ENCODE data around the gene PTGES2. TPM values are rescaled to one million over a fixed set of nuclear protein-coding genes. Genes with fewer than 3 reads are reported as not detected.

Gene PTGES2
- total RNA-seq, 1 experiment from 2014 or later: 37.9 TPM

GRCh38 chr9:128101690-128102089, 25.8 kb downstream of the PTGES2 start:
- no peaks in the 10 kb centered on the region for H3K9me3 ChIP-seq (replicated peaks)
- no peak overlapping the region for H3K27ac ChIP-seq
- no peak for DNase-seq (ENCODE audit: low read depth in 1 of 2, low spot score in 2 of 2)
- H3K36me3 ChIP-seq: peaks cover 71% of the 10 kb centered on the region
- H3K4me1 ChIP-seq (replicated peaks): peaks cover 29% of the 10 kb centered on the region
- no peaks in the 10 kb centered on the region for H3K27me3 ChIP-seq (replicated peaks)
- H3K4me3 ChIP-seq: no peak overlapping the region

DNA sequence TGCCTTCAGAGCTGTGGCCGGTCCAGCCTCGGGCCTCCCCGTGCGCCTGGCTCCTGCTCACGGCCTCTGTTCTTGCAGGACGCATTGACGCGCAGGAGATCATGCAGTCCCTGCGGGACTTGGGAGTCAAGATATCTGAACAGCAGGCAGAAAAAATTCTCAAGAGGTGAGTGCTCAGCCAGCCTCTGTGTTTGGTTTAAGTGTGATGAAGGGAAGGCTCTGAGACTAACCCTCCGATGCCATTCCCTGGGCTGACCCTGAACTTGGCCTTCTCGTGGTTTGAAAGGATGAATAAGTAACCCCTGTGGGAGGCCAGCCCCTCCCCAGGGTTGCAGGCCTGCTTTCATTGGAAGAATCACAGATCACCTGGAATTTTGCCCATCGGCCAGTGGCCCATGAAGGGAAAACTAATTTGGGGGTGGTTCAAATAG, 26.3 kb downstream of the PTGES2 start:
- no peak overlapping the region for H3K4me3 ChIP-seq
- H3K27ac ChIP-seq: no peak overlapping the region
- no peak for DNase-seq (ENCODE audit: low read depth in 1 of 2, low spot score in 2 of 2)
- H3K27me3 ChIP-seq (replicated peaks): no peaks in the 10 kb centered on the region
- H3K9me3 ChIP-seq (replicated peaks): no peaks in the 10 kb centered on the region
- peaks cover 29% of the 10 kb centered on the region for H3K4me1 ChIP-seq (replicated peaks)
- H3K36me3 ChIP-seq: peaks cover 66% of the 10 kb centered on the region

DNA sequence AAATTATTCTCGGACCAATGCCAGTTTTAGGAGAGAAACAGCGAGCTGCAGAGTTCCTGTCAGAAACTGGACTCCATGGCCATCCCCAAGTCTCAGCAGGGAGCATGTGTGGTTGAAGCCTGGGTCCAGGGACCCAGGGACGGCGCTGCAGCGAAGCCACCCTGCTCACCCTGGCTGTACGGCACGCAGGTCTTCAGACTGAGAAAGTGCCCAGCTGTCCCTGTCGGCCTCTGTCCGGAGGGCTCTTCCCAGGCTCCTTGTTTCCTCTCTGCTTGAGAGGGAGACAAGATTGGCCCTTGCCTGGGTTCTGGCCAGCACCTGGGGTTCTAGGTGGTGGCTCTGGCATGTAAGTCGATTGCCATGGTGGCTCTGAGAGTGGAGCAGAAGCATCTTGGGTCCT, 26.9 kb downstream of the PTGES2 start:
- no peaks in the 10 kb centered on the region for H3K9me3 ChIP-seq (replicated peaks)
- H3K4me3 ChIP-seq: no peak overlapping the region
- H3K27me3 ChIP-seq (replicated peaks): no peaks in the 10 kb centered on the region
- no peak overlapping the region for H3K27ac ChIP-seq
- no peak for DNase-seq (ENCODE audit: low read depth in 1 of 2, low spot score in 2 of 2)
- H3K4me1 ChIP-seq (replicated peaks): peaks cover 29% of the 10 kb centered on the region
- H3K36me3 ChIP-seq: peaks cover 60% of the 10 kb centered on the region

DNA sequence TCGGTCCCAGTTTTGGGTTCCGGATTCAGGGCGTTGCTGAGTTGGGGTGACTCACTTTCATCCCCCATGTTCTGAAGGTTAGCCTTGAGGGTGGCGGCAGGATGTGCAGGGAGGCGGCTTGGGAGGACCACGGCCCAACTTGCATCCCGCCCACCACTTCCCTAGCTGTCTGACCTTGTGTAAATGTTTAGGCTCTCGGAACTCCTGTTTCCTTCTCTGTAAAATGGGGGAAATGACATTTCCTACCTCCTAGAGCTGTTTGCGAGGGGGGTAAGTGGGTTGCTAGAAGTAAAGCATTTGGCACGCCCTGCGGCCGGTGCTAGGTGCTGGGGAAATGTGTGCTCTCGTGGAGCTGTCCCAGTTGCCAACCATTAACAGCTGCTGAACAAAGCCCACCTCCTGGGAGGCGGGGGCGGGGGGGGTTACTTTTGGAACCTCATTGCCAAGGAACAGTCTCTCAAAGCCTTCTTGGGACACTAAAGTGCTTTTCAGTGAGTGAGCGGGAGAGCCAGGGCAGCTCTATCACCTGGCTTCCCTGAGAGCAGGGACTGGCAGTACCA, 27.5 kb downstream of the PTGES2 start:
- DNase-seq (ENCODE audit: low read depth in 1 of 2, low spot score in 2 of 2): no peak
- Histone ChIP-seq H3K9me3 (replicated peaks) (no peaks in the 10 kb centered on the region), H3K36me3 (peaks cover 57% of the 10 kb centered on the region), H3K4me3 (no peak overlapping the region), H3K27me3 (replicated peaks) (no peaks in the 10 kb centered on the region), H3K4me1 (replicated peaks) (peaks cover 29% of the 10 kb centered on the region), H3K27ac (peak overlapping the region; percentile 98; the same call in 1 of the 2 replicates)

DNA sequence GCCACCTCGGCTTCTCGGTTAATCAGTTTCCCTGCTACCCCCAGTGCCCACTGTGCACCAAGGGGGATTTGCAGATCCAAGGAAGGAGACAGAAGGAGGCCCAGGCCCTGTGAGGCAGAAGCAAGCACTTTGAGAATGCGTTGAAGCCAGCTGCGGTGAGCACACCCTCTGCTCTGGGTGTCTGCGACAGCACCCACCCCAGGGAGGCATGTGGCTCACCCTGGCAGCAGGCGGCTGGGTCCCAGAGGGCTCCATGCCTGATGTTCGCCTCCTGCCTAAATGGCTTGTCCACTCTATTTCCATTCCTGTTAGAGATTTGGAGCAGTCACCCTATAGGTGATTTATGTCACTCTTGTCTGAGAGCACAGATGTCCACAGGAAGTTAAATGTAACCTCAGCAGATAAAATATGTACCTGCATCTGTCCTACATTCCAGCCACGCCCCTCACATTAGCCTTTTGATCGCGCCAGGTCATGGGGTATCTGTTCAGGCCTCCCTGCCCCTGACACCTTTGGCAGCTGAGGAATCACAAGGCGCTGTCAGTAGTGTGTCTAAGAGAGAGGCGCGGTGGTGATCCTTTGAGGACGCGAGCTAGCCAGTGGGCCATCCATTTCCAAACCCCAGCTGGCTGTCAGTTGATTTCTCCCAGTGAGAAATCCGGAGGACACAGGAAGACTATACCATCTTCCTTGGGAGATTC, 28.1 kb downstream of the PTGES2 start:
- Histone ChIP-seq H3K9me3 (replicated peaks) (no peaks in the 10 kb centered on the region), H3K4me3 (peak overlapping the region; percentile 41), H3K27me3 (replicated peaks) (no peaks in the 10 kb centered on the region), H3K4me1 (replicated peaks) (peaks cover 35% of the 10 kb centered on the region), H3K36me3 (peaks cover 60% of the 10 kb centered on the region), H3K27ac (peak overlapping the region; percentile 98)
- DNase-seq (ENCODE audit: low read depth in 1 of 2, low spot score in 2 of 2): no peak

- H3K4me3 ChIP-seq: peak overlapping the region; percentile 41
- H3K27ac ChIP-seq: peak overlapping the region; percentile 98
- peaks cover 52% of the 10 kb centered on the region for H3K36me3 ChIP-seq
- peaks cover 41% of the 10 kb centered on the region for H3K4me1 ChIP-seq (replicated peaks)
- H3K9me3 ChIP-seq (replicated peaks): no peaks in the 10 kb centered on the region
- peak; percentile 89 to 90 for DNase-seq (ENCODE audit: low read depth in 1 of 2, low spot score in 2 of 2)
- H3K27me3 ChIP-seq (replicated peaks): no peaks in the 10 kb centered on the region
These were observed 29.0 kb downstream of the PTGES2 start for GRCh38 chr9:128098297-128099230.

DNA sequence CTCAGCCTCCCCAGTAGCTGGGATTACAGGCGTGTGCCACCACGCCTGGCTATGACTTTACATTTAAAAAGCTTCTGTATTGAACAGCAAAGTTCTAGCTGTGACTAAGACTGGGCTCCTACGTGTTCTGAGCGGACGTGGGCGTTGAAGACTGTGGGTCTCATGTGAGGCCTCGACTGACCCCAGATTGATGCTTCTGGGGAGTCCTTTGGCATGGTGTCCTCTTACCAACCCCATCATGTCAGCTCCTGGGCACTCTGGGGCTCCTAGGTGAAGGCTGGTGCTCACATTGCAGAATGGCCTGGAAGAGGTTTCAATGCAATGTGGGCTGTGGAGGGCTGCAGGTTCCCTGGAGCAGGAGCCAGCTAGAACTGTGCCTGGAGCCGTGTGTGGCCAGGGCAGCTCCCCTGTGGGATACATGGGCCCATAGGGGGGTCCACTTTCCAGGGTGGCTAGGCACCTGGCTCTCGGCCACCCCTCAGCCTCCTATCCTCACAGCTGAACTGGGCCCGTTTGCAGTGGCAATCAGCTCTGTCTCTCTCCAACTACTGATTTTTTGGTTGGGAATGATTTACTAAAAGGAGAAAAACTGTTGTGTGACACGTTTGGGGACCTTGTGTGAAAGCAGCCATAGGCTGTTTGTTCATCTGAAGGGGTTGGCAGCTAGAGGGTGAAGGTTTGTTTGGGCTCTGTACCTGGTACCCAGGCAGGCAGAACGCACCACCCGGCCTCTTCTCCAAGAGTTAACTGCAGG, 29.8 kb downstream of the PTGES2 start:
- no peak for DNase-seq (ENCODE audit: low read depth in 1 of 2, low spot score in 2 of 2)
- Histone ChIP-seq H3K36me3 (peaks cover 44% of the 10 kb centered on the region), H3K27me3 (replicated peaks) (no peaks in the 10 kb centered on the region), H3K4me1 (replicated peaks) (peaks cover 49% of the 10 kb centered on the region), H3K9me3 (replicated peaks) (no peaks in the 10 kb centered on the region), H3K27ac (peak overlapping the region; percentile 98), H3K4me3 (peak overlapping the region; percentile 41)

GRCh38 chr9:128096616-128097536, 30.7 kb downstream of the PTGES2 start:
- peaks cover 35% of the 10 kb centered on the region for H3K36me3 ChIP-seq
- H3K9me3 ChIP-seq (replicated peaks): no peaks in the 10 kb centered on the region
- H3K4me1 ChIP-seq (replicated peaks): peaks cover 52% of the 10 kb centered on the region
- H3K4me3 ChIP-seq: no peak overlapping the region
- no peak overlapping the region for H3K27ac ChIP-seq
- DNase-seq (ENCODE audit: low read depth in 1 of 2, low spot score in 2 of 2): no peak
- H3K27me3 ChIP-seq (replicated peaks): no peaks in the 10 kb centered on the region

DNA sequence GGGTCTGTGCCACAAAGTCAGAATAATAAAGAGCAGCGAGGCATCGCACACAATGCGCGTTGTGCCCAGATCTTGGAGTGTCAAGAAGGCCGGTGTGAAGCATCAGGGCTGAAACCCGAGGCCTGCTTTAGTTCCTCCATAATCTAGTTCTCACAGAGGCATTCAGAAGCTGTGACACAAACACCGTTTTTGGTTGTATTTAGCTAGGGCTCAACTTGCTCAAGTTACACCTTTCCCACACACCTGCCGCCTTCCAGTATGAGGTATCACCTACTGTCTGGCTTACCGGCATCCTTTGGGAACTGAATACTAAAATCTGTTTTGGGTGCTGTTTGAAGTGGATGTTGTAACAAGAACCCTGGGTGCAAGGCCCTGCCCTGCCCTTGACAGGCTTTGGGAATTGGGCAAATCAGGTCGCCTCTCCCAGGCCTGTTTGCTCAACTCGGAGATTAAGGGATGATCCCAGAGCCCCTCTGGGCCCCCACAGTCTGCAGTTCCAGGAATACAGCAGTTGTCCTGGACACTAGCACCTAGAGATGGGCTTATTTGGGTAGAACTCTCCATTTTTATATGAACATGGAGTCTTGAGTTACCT, 32.5 kb downstream of the PTGES2 start:
- Histone ChIP-seq H3K27ac (peak overlapping the region; percentile 84), H3K4me3 (no peak overlapping the region), H3K4me1 (replicated peaks) (peaks cover 50% of the 10 kb centered on the region), H3K36me3 (peaks cover 18% of the 10 kb centered on the region), H3K27me3 (replicated peaks) (no peaks in the 10 kb centered on the region), H3K9me3 (replicated peaks) (no peaks in the 10 kb centered on the region)
- no peak for DNase-seq (ENCODE audit: low read depth in 1 of 2, low spot score in 2 of 2)

- H3K9me3 ChIP-seq (replicated peaks): no peaks in the 10 kb centered on the region
- H3K27ac ChIP-seq: peak overlapping the region; percentile 84
- no peak overlapping the region for H3K4me3 ChIP-seq
- peaks cover 11% of the 10 kb centered on the region for H3K36me3 ChIP-seq
- DNase-seq (ENCODE audit: low read depth in 1 of 2, low spot score in 2 of 2): peak; percentile 88 to 89
- H3K27me3 ChIP-seq (replicated peaks): no peaks in the 10 kb centered on the region
- peaks cover 43% of the 10 kb centered on the region for H3K4me1 ChIP-seq (replicated peaks)
These were observed 33.2 kb downstream of the PTGES2 start for GRCh38 chr9:128094166-128094949.

DNA sequence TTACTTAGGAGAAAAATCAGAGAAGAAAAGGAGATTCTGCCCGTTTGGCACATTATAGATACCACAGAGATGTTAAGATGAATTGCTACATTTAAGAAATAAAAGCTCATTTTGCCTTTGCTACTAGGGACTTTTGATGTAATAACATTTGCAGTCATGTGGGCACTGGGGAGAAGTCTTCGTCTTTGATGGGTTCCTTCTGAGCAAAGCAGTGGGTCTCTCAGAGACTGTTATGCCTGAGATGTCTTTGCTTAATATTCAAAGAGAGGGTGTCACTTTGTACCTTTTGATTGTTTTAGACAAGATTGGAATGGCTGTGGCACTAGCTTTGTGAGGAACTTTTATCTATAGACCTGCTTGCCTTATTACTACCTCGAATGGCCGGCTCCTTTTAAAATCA, 34.5 kb downstream of the PTGES2 start:
- DNase-seq (ENCODE audit: low read depth in 1 of 2, low spot score in 2 of 2): no peak
- Histone ChIP-seq H3K4me1 (replicated peaks) (peaks cover 31% of the 10 kb centered on the region), H3K36me3 (peaks cover 7% of the 10 kb centered on the region), H3K27ac (peak overlapping the region; percentile 84), H3K4me3 (no peak overlapping the region), H3K9me3 (replicated peaks) (no peaks in the 10 kb centered on the region), H3K27me3 (replicated peaks) (no peaks in the 10 kb centered on the region)
